ENCODE measurements around the gene ZFX. TPM values are rescaled to one million over a fixed set of nuclear protein-coding genes. Genes with fewer than 3 reads are reported as not detected.
A peak's percentile ranks its signal among the peaks of the same experiment; 100 is the strongest.

Gene ZFX
- total and polyA plus RNA-seq, 2 of the 8 experiments (the other 6 are each of a cell fraction or from before 2014, with no cell fraction given) = 2.8 to 22.0 TPM

- FAIRE-seq (no peak), DNase-seq (ENCODE audit: low read depth in 1 of 2, low spot score in 2 of 2) (peak; percentile 39 to 68)
- Histone ChIP-seq H3K4me1 (replicated peaks in 1 of 4; ENCODE audit: control insufficient read depth in 3 of 4, insufficient read depth in 4 of 4, low read length in 3 of 4) (peaks cover 0 to 6% (median 2%) of the 10 kb centered on the region in 4 experiments; a peak in 2 of 7 replicates), H4K91ac (replicated peaks; ENCODE audit: insufficient read length, low read length) (no peak overlapping the region), H3K23me2 (ENCODE audit: low read depth, low read length) (peaks cover 4% of the 10 kb centered on the region; the same call in 1 of the 2 replicates), H3K79me2 (ENCODE audit: control insufficient read depth in 1 of 2, insufficient read depth in 2 of 2, low read length in 2 of 2) (peaks cover 0 to 45% of the 10 kb centered on the region in 2 experiments; a peak in 3 of 4 replicates), H2BK20ac (ENCODE audit: low read length) (no peak overlapping the region), H2AK5ac (ENCODE audit: low read depth, low read length) (no peak overlapping the region), H3K18ac (ENCODE audit: extremely low read depth, low read length) (no peak overlapping the region; the same call in 1 of the 2 replicates), H3K9ac (replicated peaks in 1 of 4; ENCODE audit: extremely low read depth in 1 of 4, low read depth in 3 of 4, low read length in 3 of 4) (peak overlapping the region; percentile 75 to 99 (median 86)), H2BK5ac (ENCODE audit: low read depth, low read length) (peak overlapping the region; percentile 60; the same call in 1 of the 2 replicates), H2BK120ac (replicated peaks; ENCODE audit: low read depth, low read length) (no peak overlapping the region), H3K14ac (ENCODE audit: insufficient read length) (no peak overlapping the region), H3K4ac (replicated peaks; ENCODE audit: insufficient read length, low read depth, low read length) (no peak overlapping the region), H2AFZ (ENCODE audit: low read length) (no peak overlapping the region), H4K5ac (ENCODE audit: insufficient read length, low read depth, low read length) (no peak overlapping the region), H3K23ac (ENCODE audit: insufficient read length) (no peak overlapping the region), H3K4me3 (ENCODE audit: extremely low read depth in 1 of 4, insufficient read depth in 2 of 4, low read depth in 3 of 4, low read length in 4 of 4) (peak overlapping the region; percentile 60 to 97 (median 64)), H4K20me1 (replicated peaks in 1 of 2; ENCODE audit: control insufficient read depth in 1 of 2, insufficient read depth in 2 of 2, low read length in 2 of 2) (no peaks in the 10 kb centered on the region), H4K8ac (ENCODE audit: extremely low read depth, insufficient read depth, low read length) (peak overlapping the region; percentile 97), H3K9me3 (ENCODE audit: insufficient read depth in 2 of 2, low read depth in 1 of 2, low read length in 1 of 2) (no peaks in the 10 kb centered on the region), H3K79me1 (ENCODE audit: low read depth, low read length) (no peaks in the 10 kb centered on the region), H3K56ac (replicated peaks; ENCODE audit: insufficient read length, low read depth, low read length) (no peak overlapping the region), H2BK12ac (ENCODE audit: low read depth, low read length) (no peak overlapping the region), H3K27ac (ENCODE audit: low read depth, low read length) (peak overlapping the region; percentile 92; the same call in 1 of the 2 replicates), H3K4me2 (ENCODE audit: insufficient read depth in 1 of 2, low read depth in 2 of 2, low read length in 2 of 2) (peak overlapping the region; percentile 84 to 95; a peak in 3 of 4 replicates), H3K36me3 (ENCODE audit: control insufficient read depth in 2 of 4, insufficient read depth in 4 of 4, low read length in 3 of 4) (no peaks in the 10 kb centered on the region), H2BK15ac (ENCODE audit: low read length) (no peak overlapping the region), H3K27me3 (replicated peaks in 1 of 4; ENCODE audit: control insufficient read depth in 3 of 4, extremely low read depth in 1 of 4, insufficient read depth in 3 of 4, low read length in 3 of 4) (no peaks in the 10 kb centered on the region)
- ChIA-PET POLR2A (ENCODE audit: partially characterized antibody) (interaction anchor here (0.6 to 1.8 kb wide), 6 partner anchors 14 to 113 kb away, joined by 3 to 5 read pairs (median 4); no protein-coding TSS in a partner anchor), CTCF (ENCODE audit: partially characterized antibody) (no interaction called here)
- WGBS, 2 experiments (ENCODE audit: extremely low coverage in 1 of 2, insufficient coverage in 1 of 2, insufficient read length in 1 of 2, insufficient replicate concordance in 2 of 2, low coverage in 1 of 2, low lambda C conversion rate in 2 of 2, missing lambda C conversion rate in 1 of 2) = 1% methylated on average over 19 of the region's 79 CpGs; no CpG with 5 or more reads in 1 of the 2 experiments
- TF ChIP-seq TBP (IDR thresholded peaks at IDR 0.05; ENCODE audit: low read depth, low read length) (peak; percentile 45; the same call in 1 of the 2 replicates), SAP30 (IDR thresholded peaks at IDR 0.05; ENCODE audit: insufficient read depth, insufficient replicate concordance, low read length) (no peak), CTCF (IDR thresholded peaks at IDR 0.05; ENCODE audit: control extremely low read depth in 1 of 3, insufficient read depth in 1 of 3, low read depth in 1 of 3, low read length in 3 of 3) (peak; percentile 21 to 41 (median 27); a peak in 3 of 4 replicates), NANOG (IDR thresholded peaks at IDR 0.05; ENCODE audit: insufficient read depth, low read depth, low read length, poor library complexity, severe bottlenecking) (no peak), POLR2AphosphoS5 (IDR thresholded peaks at IDR 0.05; ENCODE audit: low read depth, low read length) (peak; percentile 60; the same call in 1 of the 2 replicates), ZNF274 (IDR thresholded peaks at IDR 0.05; ENCODE audit: borderline replicate concordance, extremely low read depth, low read length) (no peak), BCL11A (IDR thresholded peaks at IDR 0.05; ENCODE audit: low read depth in 2 of 2, low read length in 2 of 2) (no peak), PHF8 (conservative IDR thresholded peaks at IDR 0.05; ENCODE audit: low read depth, low read length) (peak; percentile 26; the same call in 1 of the 2 replicates)
Measured at GRCh38 chrX:24150051-24150790, 692 bp downstream of the ZFX start.

Data from H1 (cell line).